Measurements from ENCODE around the gene PRKRIP1.

Gene PRKRIP1

DNA sequence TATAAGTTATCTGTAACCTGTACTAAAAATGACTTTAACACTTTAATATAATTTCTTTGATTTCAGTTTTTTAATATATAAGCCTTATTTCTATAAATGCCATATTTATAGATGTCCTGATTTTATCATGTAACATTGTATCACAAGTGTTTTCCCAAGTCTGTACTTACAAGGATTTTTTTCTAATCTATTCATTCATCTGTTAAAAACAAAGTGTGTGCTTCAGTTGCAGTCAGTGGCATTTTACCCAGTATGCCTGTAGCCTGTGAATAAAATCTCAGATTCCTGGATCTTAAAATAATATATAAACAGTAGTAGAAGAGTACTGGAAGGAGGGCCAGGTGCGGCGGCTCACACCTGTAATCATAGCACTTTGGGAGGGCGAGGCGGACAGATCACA is 17.4 kb downstream of the PRKRIP1 start:
- Histone ChIP-seq H3K79me2 (ENCODE audit: insufficient read depth, low read length) (no peaks in the 10 kb centered on the region; the same call in 1 of the 2 replicates), H3K27ac (ENCODE audit: low read depth, low read length, poor library complexity, severe bottlenecking) (no peak overlapping the region), H3K9ac (ENCODE audit: low read length) (no peak overlapping the region), H3F3A (ENCODE audit: insufficient read depth, low read length) (no peaks in the 10 kb centered on the region), H3K4me1 (ENCODE audit: insufficient read depth, low read length, severe bottlenecking) (peaks cover 37% of the 10 kb centered on the region), H3K4me3 (ENCODE audit: low read depth, low read length, poor library complexity, severe bottlenecking) (no peak overlapping the region), H2AFZ (ENCODE audit: low read length) (no peak overlapping the region), H3K9me3 (ENCODE audit: low read length) (peaks cover 10% of the 10 kb centered on the region), H3K9me2 (ENCODE audit: low read depth, low read length) (no peaks in the 10 kb centered on the region), H3K36me3 (ENCODE audit: insufficient read depth, low read length) (peaks cover 93% of the 10 kb centered on the region), H3K27me3 (ENCODE audit: insufficient read depth, low read length) (no peaks in the 10 kb centered on the region), H4K20me1 (ENCODE audit: insufficient read depth, low read length) (no peaks in the 10 kb centered on the region), H3K4me2 (ENCODE audit: low read length) (no peak overlapping the region)
- no peak for TF ChIP-seq EZH2 (IDR thresholded peaks at IDR 0.05; ENCODE audit: borderline replicate concordance, low read length)
- no peak for TF ChIP-seq CTCF (IDR thresholded peaks at IDR 0.05; ENCODE audit: low read length)

- Histone ChIP-seq H3K9me3 (ENCODE audit: low read length) (no peaks in the 10 kb centered on the region), H3K36me3 (ENCODE audit: insufficient read depth, low read length) (peaks cover 91% of the 10 kb centered on the region), H3K4me1 (ENCODE audit: insufficient read depth, low read length, severe bottlenecking) (peaks cover 57% of the 10 kb centered on the region), H3K4me2 (ENCODE audit: low read length) (peak overlapping the region; percentile 18; the same call in 1 of the 2 replicates), H3K79me2 (ENCODE audit: insufficient read depth, low read length) (no peaks in the 10 kb centered on the region; the same call in 1 of the 2 replicates), H2AFZ (ENCODE audit: low read length) (no peak overlapping the region), H3K27ac (ENCODE audit: low read depth, low read length, poor library complexity, severe bottlenecking) (peak overlapping the region; percentile 91), H3K9ac (ENCODE audit: low read length) (peak overlapping the region; percentile 35), H3K27me3 (ENCODE audit: insufficient read depth, low read length) (no peaks in the 10 kb centered on the region), H3K4me3 (ENCODE audit: low read depth, low read length, poor library complexity, severe bottlenecking) (no peak overlapping the region), H3F3A (ENCODE audit: insufficient read depth, low read length) (peaks cover 5% of the 10 kb centered on the region; the same call in 1 of the 2 replicates), H3K9me2 (ENCODE audit: low read depth, low read length) (no peaks in the 10 kb centered on the region), H4K20me1 (ENCODE audit: insufficient read depth, low read length) (no peaks in the 10 kb centered on the region)
- TF ChIP-seq CTCF (IDR thresholded peaks at IDR 0.05; ENCODE audit: low read length) (no peak), EZH2 (IDR thresholded peaks at IDR 0.05; ENCODE audit: borderline replicate concordance, low read length) (no peak)
These were observed 19.6 kb downstream of the PRKRIP1 start for GRCh38 chr7:102415685-102416225.

DNA sequence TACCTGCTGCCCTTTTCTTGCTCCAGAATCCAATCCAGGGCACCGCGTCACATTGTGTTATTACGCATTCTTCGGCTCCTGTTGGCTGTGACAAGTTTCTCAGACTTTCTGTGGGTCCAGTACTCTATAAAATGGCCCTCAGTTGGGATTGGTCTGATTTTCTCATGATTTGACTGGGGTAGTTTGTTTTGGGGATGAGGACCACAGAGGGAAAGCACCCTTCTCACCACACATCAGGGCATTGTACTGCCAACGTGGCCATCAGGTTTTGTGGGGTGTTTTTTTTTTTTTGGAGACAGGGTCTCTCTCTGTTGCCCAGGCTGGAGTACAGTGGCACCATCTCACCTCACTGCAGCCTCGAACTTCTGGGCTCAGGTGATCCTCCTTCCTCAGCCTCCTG is 20.2 kb downstream of the PRKRIP1 start:
- H3K27ac ChIP-seq (ENCODE audit: low read depth, low read length, poor library complexity, severe bottlenecking): peak overlapping the region; percentile 91
- H3K79me2 ChIP-seq (ENCODE audit: insufficient read depth, low read length): no peaks in the 10 kb centered on the region; the same call in 1 of the 2 replicates
- peaks cover 5% of the 10 kb centered on the region; the same call in 1 of the 2 replicates for H3F3A ChIP-seq (ENCODE audit: insufficient read depth, low read length)
- H4K20me1 ChIP-seq (ENCODE audit: insufficient read depth, low read length): no peaks in the 10 kb centered on the region
- H3K4me3 ChIP-seq (ENCODE audit: low read depth, low read length, poor library complexity, severe bottlenecking): no peak overlapping the region
- H3K27me3 ChIP-seq (ENCODE audit: insufficient read depth, low read length): no peaks in the 10 kb centered on the region
- peak overlapping the region; percentile 35; the same call in 1 of the 2 replicates for H3K9ac ChIP-seq (ENCODE audit: low read length)
- no peak overlapping the region for H2AFZ ChIP-seq (ENCODE audit: low read length)
- peak overlapping the region; percentile 18; the same call in 1 of the 2 replicates for H3K4me2 ChIP-seq (ENCODE audit: low read length)
- H3K36me3 ChIP-seq (ENCODE audit: insufficient read depth, low read length): peaks cover 91% of the 10 kb centered on the region
- H3K9me3 ChIP-seq (ENCODE audit: low read length): no peaks in the 10 kb centered on the region
- H3K9me2 ChIP-seq (ENCODE audit: low read depth, low read length): no peaks in the 10 kb centered on the region
- TF ChIP-seq CTCF (IDR thresholded peaks at IDR 0.05; ENCODE audit: low read length) (no peak), EZH2 (IDR thresholded peaks at IDR 0.05; ENCODE audit: borderline replicate concordance, low read length) (no peak)
- peaks cover 63% of the 10 kb centered on the region for H3K4me1 ChIP-seq (ENCODE audit: insufficient read depth, low read length, severe bottlenecking)
